H1 (cell line): Measurements from ENCODE around the gene TGFB2. TPM values are rescaled to one million over a fixed set of nuclear protein-coding genes. Genes with fewer than 3 reads are reported as not detected.

Source experiments
- CTCF ChIA-PET: fragments of 300-600 bp; sonication (Branson Sonifier 250); formaldehyde crosslinking; loops from one replicate; lab custom pipeline; 2021; ENCODE audit not compliant: partially characterized antibody; lab: Charles Lee
- POLR2A ChIA-PET: fragments of 300-600 bp; sonication (Branson Sonifier 250); formaldehyde crosslinking; loops from one replicate; lab custom pipeline; 2021; ENCODE audit warnings: inconsistent platforms; ENCODE audit not compliant: partially characterized antibody; lab: Charles Lee
- DNase-seq, 2 experiments: peaks; one replicate each; pipeline versions ENCODE4 v3.0.0 to v3.0.0-alpha.2; 2010 to 2022; ENCODE audit warnings: low spot score in 2 of 2, low read depth in 1 of 2, mixed read lengths in 1 of 2
- FAIRE-seq: peaks from 2 replicates; lab custom pipeline; 2011; peaks lifted over from hg19 to GRCh38; lab: Jason Lieb, UNC
- H2AFZ ChIP-seq: 2 replicates; pipeline ENCODE4 v1.8.1; 2012; ENCODE audit warnings: low read length, inconsistent platforms
- H2AK5ac ChIP-seq: 2 replicates; pipeline ENCODE4 v1.6.1; 2013; ENCODE audit warnings: low read depth, low read length
- H2BK120ac ChIP-seq: replicated peaks from 2 replicates; pipeline ENCODE3; 2013; ENCODE audit warnings: low read depth, low read length, inconsistent platforms
- H2BK12ac ChIP-seq: 2 replicates; pipeline ENCODE4 v1.6.1; 2013; ENCODE audit warnings: low read depth, low read length
- H2BK15ac ChIP-seq: 2 replicates; pipeline ENCODE4 v1.6.1; 2013; ENCODE audit warnings: low read length
- H2BK20ac ChIP-seq: 2 replicates; pipeline ENCODE4 v1.6.1; 2013; ENCODE audit warnings: low read length
- H2BK5ac ChIP-seq: 2 replicates; pipeline ENCODE4 v1.6.1; 2013; ENCODE audit warnings: low read depth, low read length
- H3K14ac ChIP-seq: 2 replicates; pipeline ENCODE4 v1.6.1; 2013; ENCODE audit warnings: inconsistent platforms; ENCODE audit not compliant: insufficient read length
- H3K18ac ChIP-seq: 2 replicates; pipeline ENCODE4 v1.6.1; 2013; ENCODE audit warnings: low read length; ENCODE audit errors: extremely low read depth
- H3K23ac ChIP-seq: 2 replicates; pipeline ENCODE4 v1.6.1; 2013; ENCODE audit warnings: inconsistent platforms; ENCODE audit not compliant: insufficient read length
- H3K23me2 ChIP-seq: 2 replicates; pipeline ENCODE4 v1.6.1; 2013; ENCODE audit warnings: low read depth, low read length
- H3K27ac ChIP-seq: 2 replicates; pipeline ENCODE4 v1.6.1; 2011; ENCODE audit warnings: low read depth, low read length, inconsistent platforms
- H3K27me3 ChIP-seq, 4 experiments: replicated peaks in 1 of 4; 1 replicate in 1 of 4; 2 replicates in 3 of 4; pipeline versions ENCODE4 v1.6.1 to v1.8.1; 2011 to 2013; ENCODE audit warnings: low read length in 3 of 4, mild to moderate bottlenecking in 3 of 4, inconsistent platforms in 2 of 4, mixed read lengths in 2 of 4, moderate library complexity in 1 of 4; ENCODE audit not compliant: control insufficient read depth in 3 of 4, insufficient read depth in 3 of 4; ENCODE audit errors: extremely low read depth in 1 of 4
- H3K36me3 ChIP-seq, 4 experiments: 2 replicates each; pipeline versions ENCODE4 v1.6.1 to v1.8.1; 2011 to 2013; ENCODE audit warnings: mild to moderate bottlenecking in 4 of 4, low read length in 3 of 4, moderate library complexity in 2 of 4, control low read depth in 1 of 4, inconsistent platforms in 1 of 4; ENCODE audit not compliant: insufficient read depth in 4 of 4, control insufficient read depth in 2 of 4
- H3K4ac ChIP-seq: replicated peaks from 2 replicates; pipeline ENCODE3; 2013; ENCODE audit warnings: low read length, low read depth, mixed read lengths, inconsistent platforms; ENCODE audit not compliant: insufficient read length
- H3K4me1 ChIP-seq, 4 experiments: replicated peaks in 1 of 4; 1 replicate in 1 of 4; 2 replicates in 3 of 4; pipeline versions ENCODE4 v1.6.1 to v1.8.1; 2011 to 2013; ENCODE audit warnings: low read length in 3 of 4, inconsistent platforms in 2 of 4, mixed read lengths in 1 of 4; ENCODE audit not compliant: insufficient read depth in 4 of 4, control insufficient read depth in 3 of 4
- H3K4me2 ChIP-seq, 2 experiments: 2 replicates each; pipeline versions ENCODE4 v1.6.1 to v1.8.1; 2011 to 2013; ENCODE audit warnings: low read depth in 2 of 2, low read length in 2 of 2, control low read depth in 1 of 2, inconsistent platforms in 1 of 2, mild to moderate bottlenecking in 1 of 2; ENCODE audit not compliant: insufficient read depth in 1 of 2
- H3K4me3 ChIP-seq, 4 experiments: fragments of 200-600, 300-600 bp in 1 of 4; sonication (generic), shearing (Covaris generic), sonication (Bioruptor Twin) in 1 of 4; 2 replicates each; pipeline versions ENCODE4 v1.5.1 to v1.8.1; 2011 to 2016; ENCODE audit warnings: low read length in 4 of 4, low read depth in 3 of 4, control low read depth in 2 of 4, inconsistent platforms in 2 of 4, mild to moderate bottlenecking in 2 of 4, mixed read lengths in 1 of 4, moderate library complexity in 1 of 4; ENCODE audit not compliant: insufficient read depth in 2 of 4; ENCODE audit errors: extremely low read depth in 1 of 4
- H3K56ac ChIP-seq: replicated peaks from 2 replicates; pipeline ENCODE3; 2013; ENCODE audit warnings: low read depth, mild to moderate bottlenecking, mixed read lengths, low read length, inconsistent platforms; ENCODE audit not compliant: insufficient read length
- H3K79me1 ChIP-seq: 2 replicates; pipeline ENCODE4 v1.6.1; 2013; ENCODE audit warnings: low read depth, low read length, control low read depth
- H3K79me2 ChIP-seq, 2 experiments: 2 replicates each; pipeline versions ENCODE4 v1.6.1 to v1.8.1; 2012 to 2013; ENCODE audit warnings: low read length in 2 of 2, mild to moderate bottlenecking in 2 of 2, inconsistent platforms in 1 of 2; ENCODE audit not compliant: insufficient read depth in 2 of 2, control insufficient read depth in 1 of 2
- H3K9ac ChIP-seq, 4 experiments: replicated peaks in 1 of 4; 1 replicate in 1 of 4; 2 replicates in 3 of 4; pipeline versions ENCODE4 v1.6.1 to v1.8.1; 2011 to 2013; ENCODE audit warnings: low read depth in 3 of 4, low read length in 3 of 4, control low read depth in 2 of 4, mild to moderate bottlenecking in 2 of 4, moderate library complexity in 2 of 4, inconsistent platforms in 1 of 4; ENCODE audit errors: extremely low read depth in 1 of 4
- H3K9me3 ChIP-seq, 2 experiments: 2 replicates each; pipeline versions ENCODE4 v1.6.1 to v1.8.1; 2012 to 2013; ENCODE audit warnings: mild to moderate bottlenecking in 2 of 2, moderate library complexity in 2 of 2, control low read depth in 1 of 2, inconsistent platforms in 1 of 2, low read depth in 1 of 2, low read length in 1 of 2, mixed read lengths in 1 of 2; ENCODE audit not compliant: insufficient read depth in 2 of 2
- H4K20me1 ChIP-seq, 2 experiments: replicated peaks in 1 of 2; 2 replicates each; pipeline versions ENCODE3 to v1.8.1; 2011 to 2013; ENCODE audit warnings: inconsistent platforms in 2 of 2, low read length in 2 of 2, mild to moderate bottlenecking in 1 of 2; ENCODE audit not compliant: insufficient read depth in 2 of 2, control insufficient read depth in 1 of 2
- H4K5ac ChIP-seq: 2 replicates; pipeline ENCODE4 v1.6.1; 2013; ENCODE audit warnings: low read length, low read depth, mixed read lengths, inconsistent platforms; ENCODE audit not compliant: insufficient read length
- H4K8ac ChIP-seq: 2 replicates; pipeline ENCODE4 v1.8.0; 2013; ENCODE audit warnings: mild to moderate bottlenecking, moderate library complexity, low read length, inconsistent platforms; ENCODE audit not compliant: insufficient read depth; ENCODE audit errors: extremely low read depth
- H4K91ac ChIP-seq: replicated peaks from 2 replicates; pipeline ENCODE3; 2013; ENCODE audit warnings: low read length, mixed read lengths, inconsistent platforms; ENCODE audit not compliant: insufficient read length
- BCL11A ChIP-seq, 2 experiments: IDR thresholded peaks; one replicate each; pipeline ENCODE4 v1.6.1; 2011; ENCODE audit warnings: low read depth in 2 of 2, low read length in 2 of 2, mild to moderate bottlenecking in 2 of 2
- CREB1 ChIP-seq: IDR thresholded peaks from 2 replicates; pipeline ENCODE4 v1.6.1; 2012; ENCODE audit warnings: inconsistent platforms
- EGR1 ChIP-seq: IDR thresholded peaks from 2 replicates; pipeline ENCODE4 v1.6.1; 2011; ENCODE audit warnings: low read depth, low read length, borderline replicate concordance
- EP300 ChIP-seq, 2 experiments: IDR thresholded peaks; 1 replicate in 1 of 2; 2 replicates in 1 of 2; pipeline ENCODE4 v1.6.1; 2011 to 2012; ENCODE audit warnings: low read depth in 2 of 2, low read length in 2 of 2, mild to moderate bottlenecking in 2 of 2, borderline replicate concordance in 1 of 2, inconsistent platforms in 1 of 2, moderate library complexity in 1 of 2
- GTF2F1 ChIP-seq: IDR thresholded peaks from 2 replicates; pipeline ENCODE4 v1.6.1; 2012; ENCODE audit warnings: low read depth, low read length, improper control_type of control experiment, borderline replicate concordance
- KDM1A ChIP-seq: fragments of 200-600, 300-600 bp; sonication (generic); IDR thresholded peaks from 2 replicates; pipeline ENCODE4 v1.7.1; 2016; ENCODE audit warnings: mild to moderate bottlenecking, low read length, borderline replicate concordance
- KDM5A ChIP-seq: fragments of 200-600 bp; IDR thresholded peaks from 2 replicates; pipeline ENCODE4 v1.7.1; 2012; ENCODE audit warnings: mild to moderate bottlenecking, low read length, inconsistent platforms, mixed read lengths
- MAX ChIP-seq: IDR thresholded peaks from 2 replicates; pipeline ENCODE4 v1.6.1; 2012; ENCODE audit warnings: inconsistent platforms
- SAP30 ChIP-seq: fragments of 300-600 bp; sonication (generic); IDR thresholded peaks from 2 replicates; pipeline ENCODE4 v1.7.1; 2012; ENCODE audit warnings: low read length, moderate library complexity, mild to moderate bottlenecking, inconsistent platforms; ENCODE audit not compliant: insufficient read depth, insufficient replicate concordance
- SIRT6 ChIP-seq: IDR thresholded peaks from one replicate; pipeline ENCODE4 v1.7.1; 2012; ENCODE audit warnings: low read length, inconsistent platforms
- TBP ChIP-seq: IDR thresholded peaks from 2 replicates; pipeline ENCODE4 v1.6.1; 2011; ENCODE audit warnings: low read depth, low read length, improper control_type of control experiment
- USF2 ChIP-seq: IDR thresholded peaks from 2 replicates; pipeline ENCODE4 v1.6.1; 2011; ENCODE audit warnings: low read length, improper control_type of control experiment
- ZNF274 ChIP-seq: IDR thresholded peaks from 2 replicates; pipeline ENCODE4 v1.7.0; 2012; ENCODE audit warnings: low read length, borderline replicate concordance; ENCODE audit errors: extremely low read depth
- WGBS, 2 experiments: shearing (Covaris generic) in 1 of 2; methylation state at CpG; one replicate each; pipeline versions ENCODE4 v1.1.6 to v1.1.7; 2013 to 2015; ENCODE audit warnings: low lambda C conversion rate in 2 of 2, mixed read lengths in 2 of 2, inconsistent platforms in 1 of 2, low coverage in 1 of 2, missing lambda C conversion rate in 1 of 2; ENCODE audit not compliant: insufficient replicate concordance in 2 of 2, insufficient coverage in 1 of 2, insufficient read length in 1 of 2; ENCODE audit errors: extremely low coverage in 1 of 2, missing lambda C conversion rate in 1 of 2; 5-methylcytosine and 5-hydroxymethylcytosine counted together
- polyA plus RNA-seq, 7 experiments: library from polyadenylated mRNA; depleted of rRNA in 3 of 7; stranded (reverse) in 5 of 7; unstranded in 2 of 7; fragments of >200 nt in 5 of 7; fragments of 200-250 nt in 2 of 7; gene quantifications; 1 replicate in 5 of 7; 2 replicates in 1 of 7; 4 replicates in 1 of 7; pipeline versions ENCODE4 v1.2.1 to v1.2.3, GENCODE V29; 2011 to 2013; ENCODE audit warnings: missing spikeins in 2 of 7, mixed read lengths in 2 of 7
- total RNA-seq: library from RNA; stranded (reverse); fragmentation: NEBNext Ultra II Directional; extraction: Animal tissue kit (Norgen Biotek cat#: 25700); gene quantifications from 2 replicates; pipeline ENCODE4 v1.2.1, GENCODE V29; 2021

The TGFB2 gene
- total and polyA plus RNA-seq, 2 of the 8 experiments (the other 6 are each of a cell fraction or from before 2014, with no cell fraction given) = 0.26 to 0.84 TPM

- Histone ChIP-seq H4K20me1 (no peaks in the 10 kb centered on the region), H3K9ac (no peak overlapping the region), H3K27me3 (no peaks in the 10 kb centered on the region), H3K36me3 (no peaks in the 10 kb centered on the region), H3K4me3 (no peak overlapping the region), H3K9me3 (no peaks in the 10 kb centered on the region), H4K91ac (no peak overlapping the region)
- 97% methylated on average over 11 of the region's 11 CpGs; no CpG with 5 or more reads in 1 of the 2 experiments for WGBS, 2 experiments
- ChIA-PET POLR2A (no interaction called here), CTCF (no interaction called here)
- DNase-seq = no peak
- TF ChIP-seq BCL11A (IDR thresholded peaks at IDR 0.05; ENCODE audit: low read depth in 2 of 2, low read length in 2 of 2) (no peak), KDM5A (no peak), USF2 (no peak), MAX (no peak), SAP30 (no peak), CREB1 (no peak), KDM1A (no peak), EGR1 (no peak), EP300 (IDR thresholded peaks at IDR 0.05; ENCODE audit: borderline replicate concordance in 1 of 2, low read depth in 2 of 2, low read length in 2 of 2) (no peak), SIRT6 (no peak), ZNF274 (no peak), GTF2F1 (no peak), TBP (no peak)
- TF ChIP-seq, all 59 proteins: peak for 0
- no peak overlapping the region for H3K27ac ChIP-seq
- H4K8ac ChIP-seq = no peak overlapping the region
- H3K18ac ChIP-seq = no peak overlapping the region
- no peak overlapping the region for H2BK15ac ChIP-seq
- H2BK5ac ChIP-seq = no peak overlapping the region
- FAIRE-seq = no peak
- H3K23ac ChIP-seq = no peak overlapping the region
- H2BK20ac ChIP-seq = no peak overlapping the region
- H3K4me2 ChIP-seq = no peak overlapping the region
- H2AK5ac ChIP-seq = no peak overlapping the region
- H3K4ac ChIP-seq = no peak overlapping the region
- no peaks in the 10 kb centered on the region for H3K23me2 ChIP-seq
- no peak overlapping the region for H4K5ac ChIP-seq
- H3K4me1 ChIP-seq = no peaks in the 10 kb centered on the region
- no peak overlapping the region for H2BK120ac ChIP-seq
- no peak overlapping the region for H2BK12ac ChIP-seq
- H3K79me2 ChIP-seq = no peaks in the 10 kb centered on the region
- H3K79me1 ChIP-seq = no peaks in the 10 kb centered on the region
- H3K56ac ChIP-seq = no peak overlapping the region
- no peak overlapping the region for H3K14ac ChIP-seq
- H2AFZ ChIP-seq = no peak overlapping the region
These were observed 49.3 kb downstream of the TGFB2 start for GRCh38 chr1:218394416-218394815.
